H1 (cell line): ENCODE measurements around the gene GNB1. TPM values are rescaled to one million over a fixed set of nuclear protein-coding genes. Genes with fewer than 3 reads are reported as not detected.

ENCODE experiments used
- CTCF ChIA-PET: fragments of 300-600 bp; sonication (Branson Sonifier 250); formaldehyde crosslinking; loops from one replicate; lab custom pipeline; 2021; ENCODE audit not compliant: partially characterized antibody; lab: Charles Lee
- POLR2A ChIA-PET: fragments of 300-600 bp; sonication (Branson Sonifier 250); formaldehyde crosslinking; loops from one replicate; lab custom pipeline; 2021; ENCODE audit warnings: inconsistent platforms; ENCODE audit not compliant: partially characterized antibody; lab: Charles Lee
- DNase-seq, 2 experiments: peaks; one replicate each; pipeline versions ENCODE4 v3.0.0 to v3.0.0-alpha.2; 2010 to 2022; ENCODE audit warnings: low spot score in 2 of 2, low read depth in 1 of 2, mixed read lengths in 1 of 2
- FAIRE-seq: peaks from 2 replicates; lab custom pipeline; 2011; peaks lifted over from hg19 to GRCh38; lab: Jason Lieb, UNC
- H2AFZ ChIP-seq: 2 replicates; pipeline ENCODE4 v1.8.1; 2012; ENCODE audit warnings: low read length, inconsistent platforms
- H2AK5ac ChIP-seq: 2 replicates; pipeline ENCODE4 v1.6.1; 2013; ENCODE audit warnings: low read depth, low read length
- H2BK120ac ChIP-seq: replicated peaks from 2 replicates; pipeline ENCODE3; 2013; ENCODE audit warnings: low read depth, low read length, inconsistent platforms
- H2BK12ac ChIP-seq: 2 replicates; pipeline ENCODE4 v1.6.1; 2013; ENCODE audit warnings: low read depth, low read length
- H2BK15ac ChIP-seq: 2 replicates; pipeline ENCODE4 v1.6.1; 2013; ENCODE audit warnings: low read length
- H2BK20ac ChIP-seq: 2 replicates; pipeline ENCODE4 v1.6.1; 2013; ENCODE audit warnings: low read length
- H2BK5ac ChIP-seq: 2 replicates; pipeline ENCODE4 v1.6.1; 2013; ENCODE audit warnings: low read depth, low read length
- H3K14ac ChIP-seq: 2 replicates; pipeline ENCODE4 v1.6.1; 2013; ENCODE audit warnings: inconsistent platforms; ENCODE audit not compliant: insufficient read length
- H3K18ac ChIP-seq: 2 replicates; pipeline ENCODE4 v1.6.1; 2013; ENCODE audit warnings: low read length; ENCODE audit errors: extremely low read depth
- H3K23ac ChIP-seq: 2 replicates; pipeline ENCODE4 v1.6.1; 2013; ENCODE audit warnings: inconsistent platforms; ENCODE audit not compliant: insufficient read length
- H3K23me2 ChIP-seq: 2 replicates; pipeline ENCODE4 v1.6.1; 2013; ENCODE audit warnings: low read depth, low read length
- H3K27ac ChIP-seq: 2 replicates; pipeline ENCODE4 v1.6.1; 2011; ENCODE audit warnings: low read depth, low read length, inconsistent platforms
- H3K27me3 ChIP-seq, 4 experiments: replicated peaks in 1 of 4; 1 replicate in 1 of 4; 2 replicates in 3 of 4; pipeline versions ENCODE4 v1.6.1 to v1.8.1; 2011 to 2013; ENCODE audit warnings: low read length in 3 of 4, mild to moderate bottlenecking in 3 of 4, inconsistent platforms in 2 of 4, mixed read lengths in 2 of 4, moderate library complexity in 1 of 4; ENCODE audit not compliant: control insufficient read depth in 3 of 4, insufficient read depth in 3 of 4; ENCODE audit errors: extremely low read depth in 1 of 4
- H3K36me3 ChIP-seq, 4 experiments: 2 replicates each; pipeline versions ENCODE4 v1.6.1 to v1.8.1; 2011 to 2013; ENCODE audit warnings: mild to moderate bottlenecking in 4 of 4, low read length in 3 of 4, moderate library complexity in 2 of 4, control low read depth in 1 of 4, inconsistent platforms in 1 of 4; ENCODE audit not compliant: insufficient read depth in 4 of 4, control insufficient read depth in 2 of 4
- H3K4ac ChIP-seq: replicated peaks from 2 replicates; pipeline ENCODE3; 2013; ENCODE audit warnings: low read length, low read depth, mixed read lengths, inconsistent platforms; ENCODE audit not compliant: insufficient read length
- H3K4me1 ChIP-seq, 4 experiments: replicated peaks in 1 of 4; 1 replicate in 1 of 4; 2 replicates in 3 of 4; pipeline versions ENCODE4 v1.6.1 to v1.8.1; 2011 to 2013; ENCODE audit warnings: low read length in 3 of 4, inconsistent platforms in 2 of 4, mixed read lengths in 1 of 4; ENCODE audit not compliant: insufficient read depth in 4 of 4, control insufficient read depth in 3 of 4
- H3K4me2 ChIP-seq, 2 experiments: 2 replicates each; pipeline versions ENCODE4 v1.6.1 to v1.8.1; 2011 to 2013; ENCODE audit warnings: low read depth in 2 of 2, low read length in 2 of 2, control low read depth in 1 of 2, inconsistent platforms in 1 of 2, mild to moderate bottlenecking in 1 of 2; ENCODE audit not compliant: insufficient read depth in 1 of 2
- H3K4me3 ChIP-seq, 4 experiments: fragments of 200-600, 300-600 bp in 1 of 4; sonication (generic), shearing (Covaris generic), sonication (Bioruptor Twin) in 1 of 4; 2 replicates each; pipeline versions ENCODE4 v1.5.1 to v1.8.1; 2011 to 2016; ENCODE audit warnings: low read length in 4 of 4, low read depth in 3 of 4, control low read depth in 2 of 4, inconsistent platforms in 2 of 4, mild to moderate bottlenecking in 2 of 4, mixed read lengths in 1 of 4, moderate library complexity in 1 of 4; ENCODE audit not compliant: insufficient read depth in 2 of 4; ENCODE audit errors: extremely low read depth in 1 of 4
- H3K56ac ChIP-seq: replicated peaks from 2 replicates; pipeline ENCODE3; 2013; ENCODE audit warnings: low read depth, mild to moderate bottlenecking, mixed read lengths, low read length, inconsistent platforms; ENCODE audit not compliant: insufficient read length
- H3K79me1 ChIP-seq: 2 replicates; pipeline ENCODE4 v1.6.1; 2013; ENCODE audit warnings: low read depth, low read length, control low read depth
- H3K79me2 ChIP-seq, 2 experiments: 2 replicates each; pipeline versions ENCODE4 v1.6.1 to v1.8.1; 2012 to 2013; ENCODE audit warnings: low read length in 2 of 2, mild to moderate bottlenecking in 2 of 2, inconsistent platforms in 1 of 2; ENCODE audit not compliant: insufficient read depth in 2 of 2, control insufficient read depth in 1 of 2
- H3K9ac ChIP-seq, 4 experiments: replicated peaks in 1 of 4; 1 replicate in 1 of 4; 2 replicates in 3 of 4; pipeline versions ENCODE4 v1.6.1 to v1.8.1; 2011 to 2013; ENCODE audit warnings: low read depth in 3 of 4, low read length in 3 of 4, control low read depth in 2 of 4, mild to moderate bottlenecking in 2 of 4, moderate library complexity in 2 of 4, inconsistent platforms in 1 of 4; ENCODE audit errors: extremely low read depth in 1 of 4
- H3K9me3 ChIP-seq, 2 experiments: 2 replicates each; pipeline versions ENCODE4 v1.6.1 to v1.8.1; 2012 to 2013; ENCODE audit warnings: mild to moderate bottlenecking in 2 of 2, moderate library complexity in 2 of 2, control low read depth in 1 of 2, inconsistent platforms in 1 of 2, low read depth in 1 of 2, low read length in 1 of 2, mixed read lengths in 1 of 2; ENCODE audit not compliant: insufficient read depth in 2 of 2
- H4K20me1 ChIP-seq, 2 experiments: replicated peaks in 1 of 2; 2 replicates each; pipeline versions ENCODE3 to v1.8.1; 2011 to 2013; ENCODE audit warnings: inconsistent platforms in 2 of 2, low read length in 2 of 2, mild to moderate bottlenecking in 1 of 2; ENCODE audit not compliant: insufficient read depth in 2 of 2, control insufficient read depth in 1 of 2
- H4K5ac ChIP-seq: 2 replicates; pipeline ENCODE4 v1.6.1; 2013; ENCODE audit warnings: low read length, low read depth, mixed read lengths, inconsistent platforms; ENCODE audit not compliant: insufficient read length
- H4K8ac ChIP-seq: 2 replicates; pipeline ENCODE4 v1.8.0; 2013; ENCODE audit warnings: mild to moderate bottlenecking, moderate library complexity, low read length, inconsistent platforms; ENCODE audit not compliant: insufficient read depth; ENCODE audit errors: extremely low read depth
- H4K91ac ChIP-seq: replicated peaks from 2 replicates; pipeline ENCODE3; 2013; ENCODE audit warnings: low read length, mixed read lengths, inconsistent platforms; ENCODE audit not compliant: insufficient read length
- ASH2L ChIP-seq: fragments of 200-600, 300-600 bp; sonication (generic); IDR thresholded peaks from one replicate; pipeline ENCODE4 v1.7.1; 2017; ENCODE audit warnings: low read length
- CTCF ChIP-seq, 3 experiments: IDR thresholded peaks; 1 replicate in 2 of 3; 2 replicates in 1 of 3; pipeline versions ENCODE4 v1.5.1 to v1.6.1; 2011; ENCODE audit warnings: low read length in 3 of 3, mild to moderate bottlenecking in 3 of 3, inconsistent platforms in 2 of 3, low read depth in 1 of 3, moderate library complexity in 1 of 3; ENCODE audit not compliant: insufficient read depth in 1 of 3; ENCODE audit errors: control extremely low read depth in 1 of 3
- FOSL1 ChIP-seq: IDR thresholded peaks from 2 replicates; pipeline ENCODE4 v1.6.1; 2011; ENCODE audit warnings: mild to moderate bottlenecking, low read depth, low read length, moderate library complexity; ENCODE audit not compliant: insufficient read depth
- HDAC2 ChIP-seq, 2 experiments: fragments of 300-600 bp in 1 of 2; sonication (generic) in 1 of 2; IDR thresholded peaks; 2 replicates each; pipeline ENCODE4 v1.6.1; 2011 to 2012; ENCODE audit warnings: low read depth in 2 of 2, low read length in 2 of 2, mild to moderate bottlenecking in 2 of 2, moderate library complexity in 2 of 2, borderline replicate concordance in 1 of 2, inconsistent platforms in 1 of 2
- RFX5 ChIP-seq: IDR thresholded peaks from 2 replicates; pipeline ENCODE4 v1.6.1; 2011; ENCODE audit warnings: low read depth, low read length, improper control_type of control experiment, borderline replicate concordance
- SP1 ChIP-seq: IDR thresholded peaks from 2 replicates; pipeline ENCODE4 v1.6.1; 2011; ENCODE audit warnings: low read depth, low read length
- ZNF274 ChIP-seq: IDR thresholded peaks from 2 replicates; pipeline ENCODE4 v1.7.0; 2012; ENCODE audit warnings: low read length, borderline replicate concordance; ENCODE audit errors: extremely low read depth
- WGBS, 2 experiments: shearing (Covaris generic) in 1 of 2; methylation state at CpG; one replicate each; pipeline versions ENCODE4 v1.1.6 to v1.1.7; 2013 to 2015; ENCODE audit warnings: low lambda C conversion rate in 2 of 2, mixed read lengths in 2 of 2, inconsistent platforms in 1 of 2, low coverage in 1 of 2, missing lambda C conversion rate in 1 of 2; ENCODE audit not compliant: insufficient replicate concordance in 2 of 2, insufficient coverage in 1 of 2, insufficient read length in 1 of 2; ENCODE audit errors: extremely low coverage in 1 of 2, missing lambda C conversion rate in 1 of 2; 5-methylcytosine and 5-hydroxymethylcytosine counted together
- polyA plus RNA-seq, 7 experiments: library from polyadenylated mRNA; depleted of rRNA in 3 of 7; stranded (reverse) in 5 of 7; unstranded in 2 of 7; fragments of >200 nt in 5 of 7; fragments of 200-250 nt in 2 of 7; gene quantifications; 1 replicate in 5 of 7; 2 replicates in 1 of 7; 4 replicates in 1 of 7; pipeline versions ENCODE4 v1.2.1 to v1.2.3, GENCODE V29; 2011 to 2013; ENCODE audit warnings: missing spikeins in 2 of 7, mixed read lengths in 2 of 7
- total RNA-seq: library from RNA; stranded (reverse); fragmentation: NEBNext Ultra II Directional; extraction: Animal tissue kit (Norgen Biotek cat#: 25700); gene quantifications from 2 replicates; pipeline ENCODE4 v1.2.1, GENCODE V29; 2021

The GNB1 gene
- total and polyA plus RNA-seq, 2 of the 8 experiments (the other 6 are each of a cell fraction or from before 2014, with no cell fraction given) = 343 to 382 TPM

- Histone ChIP-seq H2BK5ac (no peak overlapping the region), H3K23me2 (no peaks in the 10 kb centered on the region), H2BK120ac (no peak overlapping the region), H3K9ac (no peak overlapping the region), H3K79me2 (peaks cover 6 to 82% of the 10 kb centered on the region in 2 experiments), H4K5ac (no peak overlapping the region), H3K4me3 (no peak overlapping the region), H3K27ac (no peak overlapping the region), H2AFZ (no peak overlapping the region), H3K79me1 (peaks cover 25% of the 10 kb centered on the region), H3K14ac (no peak overlapping the region), H2BK15ac (no peak overlapping the region), H3K9me3 (no peaks in the 10 kb centered on the region), H3K36me3 (peaks cover 3 to 39% (median 18%) of the 10 kb centered on the region in 4 experiments), H3K18ac (no peak overlapping the region), H2BK20ac (no peak overlapping the region), H3K4me2 (no peak overlapping the region), H4K8ac (no peak overlapping the region), H3K4ac (no peak overlapping the region), H2AK5ac (no peak overlapping the region), H2BK12ac (no peak overlapping the region), H3K27me3 (no peaks in the 10 kb centered on the region), H4K20me1 (peaks cover 3 to 13% of the 10 kb centered on the region in 2 experiments), H3K4me1 (no peaks in the 10 kb centered on the region), H4K91ac (no peak overlapping the region), H3K56ac (no peak overlapping the region), H3K23ac (no peak overlapping the region)
- TF ChIP-seq SP1 = no peak
- TF ChIP-seq RFX5 = no peak
- TF ChIP-seq CTCF (IDR thresholded peaks at IDR 0.05; ENCODE audit: control extremely low read depth in 1 of 3, insufficient read depth in 1 of 3, low read depth in 1 of 3, low read length in 3 of 3) = no peak
- no peak for TF ChIP-seq FOSL1
- TF ChIP-seq HDAC2 (IDR thresholded peaks at IDR 0.05; ENCODE audit: borderline replicate concordance in 1 of 2, low read depth in 2 of 2, low read length in 2 of 2) = no peak
- TF ChIP-seq ZNF274 = no peak
- no peak for TF ChIP-seq ASH2L
- FAIRE-seq = no peak
- ChIA-PET POLR2A (interaction anchor here (0.9 to 2.0 kb wide), 4 partner anchors 10 to 14 kb away, joined by 4 to 7 read pairs (median 5); no protein-coding TSS in a partner anchor), CTCF (interaction anchor here (0.6 to 1.9 kb wide), 3 partner anchors 16 to 137 kb away, joined by 3 to 6 read pairs (median 3); no protein-coding TSS in a partner anchor)
- WGBS, 2 experiments = 92% methylated on average over 7 of the region's 7 CpGs; no CpG with 5 or more reads in 1 of the 2 experiments
- DNase-seq = no peak
Observed at GRCh38 chr1:1768249-1768992, 122.5 kb downstream of the GNB1 start.
